ENCODE results near the gene ZNF451.

The ZNF451 gene

GRCh38 chr6:57162516-57162915 is 72.5 kb downstream of the ZNF451 start:
- DNase-seq = no peak

- DNase-seq = no peak
These were observed 74.0 kb downstream of the ZNF451 start for GRCh38 chr6:57163956-57164355.

GRCh38 chr6:57165080-57165479 is 75.1 kb downstream of the ZNF451 start:
- no peak for DNase-seq

- peak; percentile 98 for DNase-seq
These were observed 82.4 kb downstream of the ZNF451 start, which contains the start of gene BAG2 for GRCh38 chr6:57172136-57173055. TSS of gene BAG2 (plus strand) at chr6:57172326. CDS start at chr6:57172698, 372 bp downstream.

- peak; percentile 75 for DNase-seq
These were observed 83.3 kb downstream of the ZNF451 start for GRCh38 chr6:57173056-57173885.

GRCh38 chr6:57173886-57174510 is 84.0 kb downstream of the ZNF451 start:
- DNase-seq = peak; percentile 78

GRCh38 chr6:57174511-57174907 is 84.5 kb downstream of the ZNF451 start:
- DNase-seq = peak; percentile 55

- no peak for DNase-seq
These were observed 87.7 kb downstream of the ZNF451 start for GRCh38 chr6:57177545-57178265.

- no peak for DNase-seq
These were observed 90.6 kb downstream of the ZNF451 start for GRCh38 chr6:57180596-57180995.

- no peak for DNase-seq
These were observed 92.0 kb downstream of the ZNF451 start for GRCh38 chr6:57182017-57182432.

GRCh38 chr6:57183336-57183735 is 93.3 kb downstream of the ZNF451 start:
- DNase-seq = no peak

- peak; percentile 59 for DNase-seq
These were observed 100.2 kb downstream of the ZNF451 start for GRCh38 chr6:57190140-57190539.

GRCh38 chr6:57193177-57193576 is 103.2 kb downstream of the ZNF451 start:
- DNase-seq = peak; percentile 75

- no peak for DNase-seq
These were observed 105.5 kb downstream of the ZNF451 start for GRCh38 chr6:57195457-57195856.

- DNase-seq = no peak
These were observed 109.1 kb downstream of the ZNF451 start for GRCh38 chr6:57198926-57199636.

- no peak for DNase-seq
These were observed 111.7 kb downstream of the ZNF451 start for GRCh38 chr6:57201718-57202117.

- no peak for DNase-seq
These were observed 115.8 kb downstream of the ZNF451 start for GRCh38 chr6:57205550-57206328.

- DNase-seq = no peak
These were observed 117.2 kb downstream of the ZNF451 start for GRCh38 chr6:57207141-57207540.

- no peak for DNase-seq
These were observed 117.9 kb downstream of the ZNF451 start for GRCh38 chr6:57207872-57208271.

GRCh38 chr6:57209030-57209429 is 119.0 kb downstream of the ZNF451 start:
- DNase-seq = no peak

GRCh38 chr6:57210060-57210459 is 120.1 kb downstream of the ZNF451 start:
- DNase-seq = no peak

Measured in OCI-M1 (cell line).